Hepatocyte (in vitro differentiated cells): ENCODE data around the gene KDM3B.

Source experiments
- CTCF ChIP-seq: fragments of 200-600 bp; sonication (generic); IDR thresholded peaks from 2 replicates; pipeline ENCODE4 v1.5.1; 2016; ENCODE audit warnings: antibody characterized with exemption, mild to moderate bottlenecking; ENCODE audit not compliant: poor library complexity
- EZH2 ChIP-seq: fragments of 200-600 bp; sonication (generic); IDR thresholded peaks from 2 replicates; pipeline ENCODE4 v1.6.1; 2016; ENCODE audit warnings: antibody characterized with exemption, mild to moderate bottlenecking, borderline replicate concordance

DNA sequence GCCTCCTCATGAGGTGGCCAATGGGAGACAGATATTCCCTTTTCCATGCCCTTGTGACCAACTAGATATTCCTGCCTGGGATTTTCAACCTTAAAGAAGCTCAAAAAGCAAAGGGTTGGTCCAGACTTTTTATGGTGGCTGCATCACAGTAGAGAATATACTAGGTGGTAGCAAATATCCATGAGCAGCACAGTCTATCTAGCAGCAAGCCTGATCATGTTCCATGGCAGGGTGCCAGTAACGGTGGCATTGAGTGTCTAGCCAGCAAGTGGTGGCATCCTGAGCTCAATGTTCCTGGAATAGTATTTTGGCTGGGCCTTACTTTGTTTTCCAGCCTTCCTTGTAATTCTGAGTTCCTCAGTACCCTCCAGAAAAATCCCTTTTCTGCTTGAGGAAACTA lies 46.7 kb upstream of the KDM3B start:
- TF ChIP-seq CTCF (no peak), EZH2 (no peak)
